ENCODE measurements around the gene C1orf115.

C1orf115 gene

GRCh38 chr1:220697326-220697725 lies 7.2 kb downstream of the C1orf115 start:
- Histone ChIP-seq H4K20me1 (ENCODE audit: insufficient read depth, low read length) (no peaks in the 10 kb centered on the region), H3K27me3 (ENCODE audit: low read depth, low read length) (no peaks in the 10 kb centered on the region; the same call in 1 of the 2 replicates), H3K36me3 (replicated peaks; ENCODE audit: low read depth, low read length) (no peaks in the 10 kb centered on the region), H3K9ac (ENCODE audit: low read length) (no peak overlapping the region), H3K4me1 (ENCODE audit: low read length) (no peaks in the 10 kb centered on the region), H2AFZ (ENCODE audit: low read depth, low read length) (no peak overlapping the region), H3K4me2 (ENCODE audit: low read length) (no peak overlapping the region), H3K27ac (ENCODE audit: low read length) (no peak overlapping the region), H3K9me3 (ENCODE audit: insufficient read depth, low read length) (no peaks in the 10 kb centered on the region), H3K4me3 (ENCODE audit: low read length) (no peak overlapping the region), H3K79me2 (ENCODE audit: low read length) (no peaks in the 10 kb centered on the region)
- TF ChIP-seq CTCF (IDR thresholded peaks at IDR 0.05; ENCODE audit: low read depth, low read length), result no peak
- no peak for TF ChIP-seq EZH2phosphoT487 (IDR thresholded peaks at IDR 0.05; ENCODE audit: low read depth)

- H3K9ac ChIP-seq (ENCODE audit: low read length), result no peak overlapping the region
- H4K20me1 ChIP-seq (ENCODE audit: insufficient read depth, low read length), result no peaks in the 10 kb centered on the region
- H3K27ac ChIP-seq (ENCODE audit: low read length), result no peak overlapping the region
- H3K27me3 ChIP-seq (ENCODE audit: low read depth, low read length), result no peaks in the 10 kb centered on the region
- H2AFZ ChIP-seq (ENCODE audit: low read depth, low read length), result no peak overlapping the region
- no peak overlapping the region for H3K4me2 ChIP-seq (ENCODE audit: low read length)
- no peak overlapping the region for H3K4me3 ChIP-seq (ENCODE audit: low read length)
- no peaks in the 10 kb centered on the region for H3K9me3 ChIP-seq (ENCODE audit: insufficient read depth, low read length)
- TF ChIP-seq EZH2phosphoT487 (IDR thresholded peaks at IDR 0.05; ENCODE audit: low read depth) (no peak), CTCF (IDR thresholded peaks at IDR 0.05; ENCODE audit: low read depth, low read length) (no peak)
- no peaks in the 10 kb centered on the region for H3K79me2 ChIP-seq (ENCODE audit: low read length)
- H3K36me3 ChIP-seq (replicated peaks; ENCODE audit: low read depth, low read length), result no peaks in the 10 kb centered on the region
- no peaks in the 10 kb centered on the region for H3K4me1 ChIP-seq (ENCODE audit: low read length)
Observed at GRCh38 chr1:220698607-220699016, 8.4 kb downstream of the C1orf115 start.

GRCh38 chr1:220699044-220699443 lies 8.9 kb downstream of the C1orf115 start:
- Histone ChIP-seq H3K4me1 (ENCODE audit: low read length) (no peaks in the 10 kb centered on the region), H3K9me3 (ENCODE audit: insufficient read depth, low read length) (no peaks in the 10 kb centered on the region), H2AFZ (ENCODE audit: low read depth, low read length) (no peak overlapping the region), H3K27me3 (ENCODE audit: low read depth, low read length) (no peaks in the 10 kb centered on the region), H3K4me2 (ENCODE audit: low read length) (no peak overlapping the region), H3K79me2 (ENCODE audit: low read length) (no peaks in the 10 kb centered on the region), H3K9ac (ENCODE audit: low read length) (no peak overlapping the region), H3K27ac (ENCODE audit: low read length) (no peak overlapping the region), H3K36me3 (replicated peaks; ENCODE audit: low read depth, low read length) (no peaks in the 10 kb centered on the region), H4K20me1 (ENCODE audit: insufficient read depth, low read length) (no peaks in the 10 kb centered on the region), H3K4me3 (ENCODE audit: low read length) (no peak overlapping the region)
- TF ChIP-seq EZH2phosphoT487 (IDR thresholded peaks at IDR 0.05; ENCODE audit: low read depth) (no peak), CTCF (IDR thresholded peaks at IDR 0.05; ENCODE audit: low read depth, low read length) (no peak)

GRCh38 chr1:220700556-220701179 lies 10.5 kb downstream of the C1orf115 start:
- Histone ChIP-seq H3K4me1 (ENCODE audit: low read length) (no peaks in the 10 kb centered on the region), H3K9ac (ENCODE audit: low read length) (no peak overlapping the region), H3K9me3 (ENCODE audit: insufficient read depth, low read length) (no peaks in the 10 kb centered on the region), H3K79me2 (ENCODE audit: low read length) (no peaks in the 10 kb centered on the region), H3K36me3 (replicated peaks; ENCODE audit: low read depth, low read length) (no peaks in the 10 kb centered on the region), H3K27me3 (ENCODE audit: low read depth, low read length) (no peaks in the 10 kb centered on the region), H3K4me3 (ENCODE audit: low read length) (no peak overlapping the region), H4K20me1 (ENCODE audit: insufficient read depth, low read length) (no peaks in the 10 kb centered on the region), H3K27ac (ENCODE audit: low read length) (no peak overlapping the region), H2AFZ (ENCODE audit: low read depth, low read length) (no peak overlapping the region), H3K4me2 (ENCODE audit: low read length) (no peak overlapping the region)
- TF ChIP-seq CTCF (IDR thresholded peaks at IDR 0.05; ENCODE audit: low read depth, low read length) (no peak), EZH2phosphoT487 (IDR thresholded peaks at IDR 0.05; ENCODE audit: low read depth) (no peak)
